OCI-LY3 (cell line): ENCODE results near the gene LYPD3.

Experiments
- EZH2phosphoT487 ChIP-seq: fragments of 200-600 bp; shearing (Covaris generic); IDR thresholded peaks from 2 replicates; pipeline ENCODE4 v1.6.1; 2018; ENCODE audit warnings: antibody characterized with exemption, mixed run types, low read depth
- TF ChIP-seq, protein P1 (sequence below): fragments of 200-600, 300-600 bp; sonication (generic); IDR thresholded peaks from 2 replicates; pipeline ENCODE4 v1.5.1; 2014; ENCODE audit warnings: antibody characterized with exemption, low read length, low read depth

DNA sequence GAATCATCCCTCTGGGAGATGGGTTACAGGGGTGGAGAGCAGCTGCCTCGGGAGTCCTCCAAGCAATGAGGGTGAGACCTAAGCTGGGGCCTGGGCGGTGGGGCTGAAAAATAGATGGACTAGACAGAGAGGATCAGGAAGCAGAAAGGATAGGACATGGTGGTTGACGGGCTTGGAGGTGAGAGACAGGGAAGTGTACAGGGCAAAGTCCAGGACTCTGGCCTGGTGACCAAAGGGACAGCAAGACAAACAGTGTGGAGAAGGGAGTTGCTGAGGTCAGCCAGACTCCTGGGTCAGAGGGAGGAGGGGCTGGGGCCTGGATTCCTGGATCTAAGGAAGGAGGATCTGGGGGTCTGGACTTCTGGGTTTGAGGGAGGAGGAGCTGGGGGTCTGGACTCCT is 33.6 kb upstream of the LYPD3 start:
- TF ChIP-seq, protein P1, sequence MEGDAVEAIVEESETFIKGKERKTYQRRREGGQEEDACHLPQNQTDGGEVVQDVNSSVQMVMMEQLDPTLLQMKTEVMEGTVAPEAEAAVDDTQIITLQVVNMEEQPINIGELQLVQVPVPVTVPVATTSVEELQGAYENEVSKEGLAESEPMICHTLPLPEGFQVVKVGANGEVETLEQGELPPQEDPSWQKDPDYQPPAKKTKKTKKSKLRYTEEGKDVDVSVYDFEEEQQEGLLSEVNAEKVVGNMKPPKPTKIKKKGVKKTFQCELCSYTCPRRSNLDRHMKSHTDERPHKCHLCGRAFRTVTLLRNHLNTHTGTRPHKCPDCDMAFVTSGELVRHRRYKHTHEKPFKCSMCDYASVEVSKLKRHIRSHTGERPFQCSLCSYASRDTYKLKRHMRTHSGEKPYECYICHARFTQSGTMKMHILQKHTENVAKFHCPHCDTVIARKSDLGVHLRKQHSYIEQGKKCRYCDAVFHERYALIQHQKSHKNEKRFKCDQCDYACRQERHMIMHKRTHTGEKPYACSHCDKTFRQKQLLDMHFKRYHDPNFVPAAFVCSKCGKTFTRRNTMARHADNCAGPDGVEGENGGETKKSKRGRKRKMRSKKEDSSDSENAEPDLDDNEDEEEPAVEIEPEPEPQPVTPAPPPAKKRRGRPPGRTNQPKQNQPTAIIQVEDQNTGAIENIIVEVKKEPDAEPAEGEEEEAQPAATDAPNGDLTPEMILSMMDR = no peak
- TF ChIP-seq EZH2phosphoT487 = no peak
